Urothelium cell line (cell line): ENCODE measurements around the gene DGCR6.
"Not testable (repeated sequence)": the region's sequence is repeated elsewhere in the genome, so short reads cannot be mapped to it uniquely, and the experiment has no call there.

Experiments
- DNase-seq: peaks from one replicate; pipeline ENCODE4 v3.0.0; 2011; ENCODE audit warnings: low spot score, mixed read lengths
- FAIRE-seq: peaks from 2 replicates; lab custom pipeline; 2011; peaks lifted over from hg19 to GRCh38; lab: Jason Lieb, UNC

The DGCR6 gene

GRCh38 chr22:18929459-18929858 is 23.3 kb downstream of the DGCR6 start:
- DNase-seq = no peak
- FAIRE-seq = no peak

- FAIRE-seq (no peak), DNase-seq (no peak)
Measured at GRCh38 chr22:18931905-18932652, 26.0 kb downstream of the DGCR6 start.

- no peak for FAIRE-seq
- no peak for DNase-seq
Measured at GRCh38 chr22:18933914-18934313, 27.8 kb downstream of the DGCR6 start.

- not testable (repeated sequence) for FAIRE-seq, DNase-seq
Measured at GRCh38 chr22:18934688-18935087, 28.6 kb downstream of the DGCR6 start.

- DNase-seq = no peak
- FAIRE-seq = no peak
Measured at GRCh38 chr22:18935889-18936529, 29.9 kb downstream of the DGCR6 start, which contains the start of gene PRODH. Gene PRODH (minus strand): TSS chr22:18936293. CDS start chr22:18936287, 6 bp downstream.

- DNase-seq, FAIRE-seq: not testable (repeated sequence)
Measured at GRCh38 chr22:18938691-18939090, 32.6 kb downstream of the DGCR6 start.

- DNase-seq, FAIRE-seq: not testable (repeated sequence)
Measured at GRCh38 chr22:18947105-18947504, 41.0 kb downstream of the DGCR6 start.

GRCh38 chr22:18947905-18948304 is 41.8 kb downstream of the DGCR6 start:
- FAIRE-seq (no peak), DNase-seq (no peak)

GRCh38 chr22:18950141-18950540 is 44.0 kb downstream of the DGCR6 start:
- no peak for DNase-seq
- no peak for FAIRE-seq

- FAIRE-seq (no peak), DNase-seq (no peak)
Measured at GRCh38 chr22:18952022-18952421, 45.9 kb downstream of the DGCR6 start.

GRCh38 chr22:18953128-18953527 is 47.0 kb downstream of the DGCR6 start:
- peak; percentile 77 for FAIRE-seq
- DNase-seq = not testable (repeated sequence)

- FAIRE-seq (peak; percentile 97), DNase-seq (peak; percentile 58)
Measured at GRCh38 chr22:18954303-18954989, 48.3 kb downstream of the DGCR6 start.

- no peak for FAIRE-seq
Measured at GRCh38 chr22:18954990-18955571, 49.0 kb downstream of the DGCR6 start.

GRCh38 chr22:18955696-18956095 is 49.6 kb downstream of the DGCR6 start:
- peak; percentile 95 for FAIRE-seq
- no peak for DNase-seq

More at GRCh38 chr22:18954990-18955571, 49.0 kb downstream of the DGCR6 start:
- no peak for DNase-seq

GRCh38 chr22:18956121-18956895 is 50.2 kb downstream of the DGCR6 start:
- not testable (repeated sequence) for FAIRE-seq, DNase-seq

GRCh38 chr22:18956956-18957355 is 50.8 kb downstream of the DGCR6 start:
- DNase-seq, FAIRE-seq: not testable (repeated sequence)

GRCh38 chr22:18957621-18958320 is 51.7 kb downstream of the DGCR6 start:
- DNase-seq = not testable (repeated sequence)
- peak; percentile 89 for FAIRE-seq

- not testable (repeated sequence) for FAIRE-seq
Measured at GRCh38 chr22:18958321-18958705, 52.2 kb downstream of the DGCR6 start.

GRCh38 chr22:18958738-18959137 is 52.6 kb downstream of the DGCR6 start:
- FAIRE-seq = peak; percentile 91
- not testable (repeated sequence) for DNase-seq

More at GRCh38 chr22:18958321-18958705, 52.2 kb downstream of the DGCR6 start:
- DNase-seq = not testable (repeated sequence)
